ENCODE results near the gene ULK1.

ULK1 gene

GRCh38 chr12:131908092-131909080 is 14.0 kb downstream of the ULK1 start:
- DNase-seq (ENCODE audit: low spot score), result no peak

DNA sequence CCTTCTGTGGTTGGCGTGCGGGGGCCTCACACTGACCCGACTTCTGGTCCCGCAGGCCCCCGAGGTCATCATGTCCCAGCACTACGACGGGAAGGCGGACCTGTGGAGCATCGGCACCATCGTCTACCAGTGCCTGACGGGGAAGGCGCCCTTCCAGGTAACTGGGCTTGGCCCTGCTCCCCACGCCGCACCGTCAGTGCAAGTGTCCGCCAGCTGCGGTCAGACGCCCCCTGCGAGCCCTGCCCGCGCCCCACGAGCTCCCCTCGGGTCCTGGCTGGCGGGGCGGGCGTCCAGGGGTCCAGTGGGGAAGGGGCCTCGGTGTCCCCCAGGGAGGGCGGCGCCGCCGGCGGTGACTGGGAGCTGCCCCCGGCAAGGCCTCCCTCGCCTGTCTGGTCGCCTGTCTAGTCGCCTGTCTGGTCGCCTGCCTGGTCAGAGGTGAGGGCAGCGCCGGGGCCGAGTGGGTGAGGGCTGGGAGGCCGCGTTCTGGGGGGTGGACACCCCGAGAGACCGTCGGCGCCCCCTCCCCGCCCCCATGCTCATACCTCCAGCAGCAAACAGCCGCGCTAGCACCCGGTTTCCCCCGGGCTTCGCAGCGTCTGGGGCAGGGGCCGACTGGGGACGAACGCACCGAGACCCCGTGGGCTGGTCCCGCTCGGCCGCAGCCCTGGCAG is 14.8 kb downstream of the ULK1 start:
- no peak for DNase-seq (ENCODE audit: low spot score)

- DNase-seq (ENCODE audit: low spot score), result no peak
These were observed 15.4 kb downstream of the ULK1 start for GRCh38 chr12:131909752-131910219.

GRCh38 chr12:131910302-131911027 is 16.0 kb downstream of the ULK1 start:
- no peak for DNase-seq (ENCODE audit: low spot score)

- DNase-seq (ENCODE audit: low spot score), result no peak
These were observed 16.7 kb downstream of the ULK1 start for GRCh38 chr12:131911028-131911650.

GRCh38 chr12:131911851-131912477 is 17.5 kb downstream of the ULK1 start:
- no peak for DNase-seq (ENCODE audit: low spot score)

DNA sequence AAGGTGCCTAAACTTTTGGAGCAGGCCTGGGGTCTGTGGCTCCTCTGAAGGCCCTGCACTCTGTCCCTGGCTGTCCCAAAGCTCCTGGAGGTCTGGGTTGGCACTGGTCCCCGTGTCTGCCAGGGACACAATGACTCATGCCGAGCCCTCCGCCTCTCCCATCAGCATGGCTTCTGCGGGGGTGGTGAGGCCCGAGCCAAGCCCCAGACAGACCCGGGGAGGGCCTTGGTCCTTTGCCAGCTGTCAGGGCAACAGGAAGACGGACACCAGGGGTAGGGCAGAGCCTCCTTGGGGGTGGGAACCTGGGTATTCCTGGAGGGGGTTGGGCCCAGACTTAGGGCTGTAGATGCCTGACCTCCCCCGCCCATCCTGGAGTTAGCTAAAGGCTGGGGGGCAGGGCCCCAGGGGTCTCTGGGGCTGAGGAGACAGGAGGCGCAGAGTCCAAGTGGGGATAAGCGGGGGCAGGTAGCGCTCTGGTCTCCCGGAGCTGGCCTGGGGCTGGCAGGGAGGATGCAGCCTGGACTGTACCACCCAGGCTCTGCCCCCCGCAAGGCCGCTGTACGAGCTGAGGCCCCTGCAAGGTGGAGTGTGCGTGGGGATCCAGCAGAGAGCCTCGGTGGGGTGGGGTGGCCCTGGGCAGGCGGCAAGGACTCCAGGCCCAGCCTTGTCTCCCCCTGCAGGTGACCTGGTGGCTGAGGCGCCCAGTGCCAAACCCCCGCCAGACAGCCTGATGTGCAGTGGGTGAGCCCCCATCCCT is 18.3 kb downstream of the ULK1 start:
- no peak for DNase-seq (ENCODE audit: low spot score)

DNA sequence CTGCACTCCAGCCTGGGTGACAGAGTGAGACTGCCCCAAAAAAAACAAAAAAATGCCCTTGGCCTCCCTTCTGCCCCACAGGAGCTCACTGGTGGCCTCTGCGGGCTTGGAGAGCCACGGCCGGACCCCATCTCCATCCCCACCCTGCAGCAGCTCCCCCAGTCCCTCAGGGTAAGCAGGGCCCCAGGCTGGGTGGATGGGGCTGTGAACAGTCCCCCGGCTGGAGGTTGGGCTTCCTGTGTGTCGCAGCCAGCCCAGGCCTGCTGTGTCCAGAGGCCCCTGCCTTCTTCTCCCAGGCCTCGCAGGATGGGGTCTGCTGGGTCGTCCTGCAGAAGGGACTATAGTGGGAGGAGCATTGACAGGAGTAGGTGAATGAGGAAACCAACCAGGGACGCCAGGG is 19.2 kb downstream of the ULK1 start:
- no peak for DNase-seq (ENCODE audit: low spot score)

- DNase-seq (ENCODE audit: low spot score), result no peak
These were observed 19.8 kb downstream of the ULK1 start for GRCh38 chr12:131914179-131914702.

- DNase-seq (ENCODE audit: low spot score), result no peak
These were observed 20.7 kb downstream of the ULK1 start for GRCh38 chr12:131915000-131915689.

GRCh38 chr12:131915823-131916222 is 21.4 kb downstream of the ULK1 start:
- DNase-seq (ENCODE audit: low spot score), result no peak

- DNase-seq (ENCODE audit: low spot score), result no peak
These were observed 22.1 kb downstream of the ULK1 start for GRCh38 chr12:131916306-131917138.

- no peak for DNase-seq (ENCODE audit: low spot score)
These were observed 22.8 kb downstream of the ULK1 start for GRCh38 chr12:131917139-131917710.

DNA sequence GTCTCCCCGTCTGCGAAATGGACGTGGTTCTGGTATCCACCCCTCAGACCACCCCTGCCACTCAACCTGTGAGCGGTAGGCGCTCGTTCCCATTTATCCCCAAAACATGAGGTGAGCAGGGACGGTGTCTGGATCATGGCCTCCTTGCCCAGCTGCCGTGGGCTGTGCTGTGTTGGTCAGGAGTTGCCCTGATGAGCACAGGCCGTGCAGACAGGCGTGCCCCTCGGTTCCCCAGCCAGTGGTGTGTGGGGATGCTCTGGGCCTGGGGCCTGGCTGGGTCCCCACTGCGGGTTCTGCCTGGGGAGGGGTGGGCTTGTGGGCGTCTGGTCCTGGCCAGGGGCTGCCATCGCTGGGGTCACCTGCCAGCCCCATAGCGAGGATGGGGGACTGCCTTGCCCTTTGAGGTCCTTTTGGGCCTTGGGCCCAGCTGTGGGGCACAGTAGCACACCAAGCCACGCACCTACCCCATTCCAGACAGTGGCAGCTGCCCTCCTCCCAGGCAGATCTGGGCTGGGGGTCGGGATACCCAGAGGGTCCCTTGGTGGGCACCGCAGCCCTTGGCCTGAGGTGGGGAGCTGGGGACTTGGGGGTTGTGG is 23.4 kb downstream of the ULK1 start:
- no peak for DNase-seq (ENCODE audit: low spot score)

GRCh38 chr12:131918311-131919050 is 24.1 kb downstream of the ULK1 start:
- DNase-seq (ENCODE audit: low spot score), result no peak

DNA sequence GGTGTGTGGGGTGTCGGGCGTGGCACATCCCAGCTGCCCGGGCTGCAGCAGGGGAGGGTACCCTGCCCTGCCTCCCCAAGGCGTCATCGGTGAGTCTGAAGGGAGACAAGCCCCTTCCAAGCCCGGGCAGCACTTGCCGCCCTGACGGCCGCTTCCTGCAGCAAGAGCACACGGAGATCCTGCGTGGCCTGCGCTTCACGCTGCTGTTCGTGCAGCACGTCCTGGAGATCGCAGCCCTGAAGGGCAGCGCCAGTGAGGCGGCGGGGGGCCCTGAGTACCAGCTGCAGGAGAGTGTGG is 24.6 kb downstream of the ULK1 start:
- DNase-seq (ENCODE audit: low spot score), result no peak

- DNase-seq (ENCODE audit: low spot score), result no peak
These were observed 25.1 kb downstream of the ULK1 start for GRCh38 chr12:131919366-131920156.
